Transverse colon (tissue), 4 donors: ENCODE data around the gene PXDC1. TPM values are rescaled to one million over a fixed set of nuclear protein-coding genes. Genes with fewer than 3 reads are reported as not detected.

Experiments
- DNase-seq: peaks from one replicate; pipeline ENCODE4 v3.0.0-alpha.2; 2019
- H3K27ac ChIP-seq, 4 donors: fragments of 200-600 bp; sonication (generic); 2 replicates each; pipeline ENCODE4 v1.5.1; 2016 to 2018; ENCODE audit warnings: inconsistent platforms in 4 of 4
- H3K27me3 ChIP-seq: fragments of 200-600 bp; sonication (generic); 2 replicates; pipeline ENCODE4 v1.5.1; 2017; ENCODE audit warnings: inconsistent platforms
- H3K36me3 ChIP-seq, 4 donors: fragments of 200-600 bp; sonication (generic); 2 replicates each; pipeline ENCODE4 v1.5.1; 2017 to 2019; ENCODE audit warnings: inconsistent platforms in 4 of 4
- H3K4me1 ChIP-seq, 4 donors: fragments of 200-600 bp; sonication (generic); 2 replicates each; pipeline ENCODE4 v1.5.1; 2017 to 2020; ENCODE audit warnings: inconsistent platforms in 4 of 4
- H3K4me3 ChIP-seq, 4 donors: fragments of 200-600 bp; sonication (generic); 1 replicate in 1 of 4; 2 replicates in 3 of 4; pipeline versions ENCODE4 v1.5.1 to v1.6.1; 2017 to 2019; ENCODE audit warnings: inconsistent platforms in 4 of 4
- H3K9me3 ChIP-seq, 2 donors: fragments of 200-600 bp; sonication (generic); 2 replicates each; pipeline ENCODE4 v1.5.1; 2017 to 2019; ENCODE audit warnings: inconsistent platforms in 2 of 2
- EP300 ChIP-seq: sonication (generic); formaldehyde crosslinking; IDR thresholded peaks from one replicate; pipeline ENCODE4 v1.6.1; 2017; ENCODE audit warnings: antibody characterized with exemption, low read depth
- POLR2A ChIP-seq: fragments of 450-650 bp; IDR thresholded peaks from one replicate; pipeline ENCODE4 v1.6.1; 2016; ENCODE audit warnings: antibody characterized with exemption, mild to moderate bottlenecking, moderate library complexity
- POLR2AphosphoS5 ChIP-seq, 3 donors: sonication (generic); formaldehyde crosslinking; IDR thresholded peaks; one replicate each; pipeline ENCODE4 v1.6.1; 2016; ENCODE audit warnings: antibody characterized with exemption in 3 of 3
- WGBS, 2 donors: methylation state at CpG; one replicate each; pipeline ENCODE4 v1.1.5; 2018; ENCODE audit warnings: low coverage in 1 of 2; 5-methylcytosine and 5-hydroxymethylcytosine counted together
- in situ Hi-C, 4 donors: fragments of 200-750 bp; cut with MboI; loops; one replicate each; pipeline versions ENCODE4 v1.15.0 to v1.15.1; 2017; ENCODE audit warnings: low sequenced_read_pairs in 3 of 4, low pct_ligation_motif_present in 1 of 4, low pct_unique_long_range_greater_than_20kb in 1 of 4
- intact Hi-C: fragments of 100-400 bp; cut with DNase I; formaldehyde crosslinking; loops from one replicate; pipeline ENCODE4 v1.15.1; 2023; ENCODE audit warnings: low total_unique reads
- total RNA-seq, 4 donors: library from RNA; depleted of rRNA; stranded (reverse); fragments of >200 nt; gene quantifications; one replicate each; pipeline ENCODE4 v1.1.0, GENCODE V29; 2016
- TF ChIP-seq, protein P1 (sequence below), 5 experiments: fragments of 200-600 bp in 3 of 5; fragments of 450-650 bp in 2 of 5; sonication (generic) in 3 of 5; IDR thresholded peaks; 1 replicate in 2 of 5; 2 replicates in 3 of 5; pipeline ENCODE4 v1.5.1; 2016 to 2017; ENCODE audit warnings: antibody characterized with exemption in 5 of 5, inconsistent platforms in 3 of 5, mild to moderate bottlenecking in 2 of 5, moderate library complexity in 1 of 5

PXDC1 gene, protein sequence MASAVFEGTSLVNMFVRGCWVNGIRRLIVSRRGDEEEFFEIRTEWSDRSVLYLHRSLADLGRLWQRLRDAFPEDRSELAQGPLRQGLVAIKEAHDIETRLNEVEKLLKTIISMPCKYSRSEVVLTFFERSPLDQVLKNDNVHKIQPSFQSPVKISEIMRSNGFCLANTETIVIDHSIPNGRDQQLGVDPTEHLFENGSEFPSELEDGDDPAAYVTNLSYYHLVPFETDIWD
- 10 to 100 TPM; 14.6 to 85.4 (median 44.3) TPM for total RNA-seq

DNA sequence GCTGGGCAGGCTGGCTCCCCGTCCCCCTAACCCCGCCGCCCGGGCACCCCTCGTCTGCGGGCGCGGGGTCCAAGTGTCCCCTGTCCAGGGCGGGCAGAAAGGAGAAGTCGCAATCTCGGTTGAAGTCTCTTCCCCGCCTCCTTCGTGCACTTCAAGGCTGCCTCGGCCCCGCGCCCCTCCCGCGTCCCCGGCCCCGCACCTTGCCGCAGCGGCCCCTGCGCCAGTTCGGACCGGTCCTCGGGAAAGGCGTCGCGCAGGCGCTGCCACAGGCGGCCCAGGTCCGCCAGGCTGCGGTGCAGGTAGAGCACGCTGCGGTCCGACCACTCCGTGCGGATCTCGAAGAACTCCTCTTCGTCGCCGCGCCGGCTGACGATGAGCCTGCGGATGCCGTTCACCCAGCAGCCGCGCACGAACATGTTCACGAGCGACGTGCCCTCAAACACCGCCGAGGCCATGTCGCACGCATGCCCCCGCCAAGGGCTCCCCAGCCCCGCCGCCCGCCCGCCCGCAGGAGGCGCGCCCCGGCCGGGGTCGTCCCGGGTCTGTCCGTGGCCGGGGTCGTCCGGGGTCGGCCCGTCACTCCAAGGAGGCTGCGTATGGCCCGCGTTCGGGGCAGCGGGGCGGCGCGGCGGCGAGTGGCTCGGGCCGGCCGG lies at the start of gene PXDC1:
TSS of gene PXDC1 (minus strand) at position 637 of the 653 bp plus-strand sequence. CDS start at position 455, 182 bp downstream.
- no peaks in the 10 kb centered on the region for H3K9me3 ChIP-seq
- peak within 1 kb of the TSS; percentile 91 to 97 (median 92) for H3K27ac ChIP-seq
- TF ChIP-seq, protein P1, sequence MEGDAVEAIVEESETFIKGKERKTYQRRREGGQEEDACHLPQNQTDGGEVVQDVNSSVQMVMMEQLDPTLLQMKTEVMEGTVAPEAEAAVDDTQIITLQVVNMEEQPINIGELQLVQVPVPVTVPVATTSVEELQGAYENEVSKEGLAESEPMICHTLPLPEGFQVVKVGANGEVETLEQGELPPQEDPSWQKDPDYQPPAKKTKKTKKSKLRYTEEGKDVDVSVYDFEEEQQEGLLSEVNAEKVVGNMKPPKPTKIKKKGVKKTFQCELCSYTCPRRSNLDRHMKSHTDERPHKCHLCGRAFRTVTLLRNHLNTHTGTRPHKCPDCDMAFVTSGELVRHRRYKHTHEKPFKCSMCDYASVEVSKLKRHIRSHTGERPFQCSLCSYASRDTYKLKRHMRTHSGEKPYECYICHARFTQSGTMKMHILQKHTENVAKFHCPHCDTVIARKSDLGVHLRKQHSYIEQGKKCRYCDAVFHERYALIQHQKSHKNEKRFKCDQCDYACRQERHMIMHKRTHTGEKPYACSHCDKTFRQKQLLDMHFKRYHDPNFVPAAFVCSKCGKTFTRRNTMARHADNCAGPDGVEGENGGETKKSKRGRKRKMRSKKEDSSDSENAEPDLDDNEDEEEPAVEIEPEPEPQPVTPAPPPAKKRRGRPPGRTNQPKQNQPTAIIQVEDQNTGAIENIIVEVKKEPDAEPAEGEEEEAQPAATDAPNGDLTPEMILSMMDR (IDR thresholded peaks at IDR 0.05), result no peak
- TF ChIP-seq POLR2AphosphoS5 (IDR thresholded peaks at IDR 0.05) (no peak), POLR2A (no peak), EP300 (no peak)
- in situ Hi-C loops (no loop called here), intact Hi-C loops (no loop called here)
- peaks cover 0 to 55% (median 42%) of the 10 kb centered on the region in 4 donors for H3K4me1 ChIP-seq
- no peak for DNase-seq
- peak within 1 kb of the TSS; percentile 47 to 72 (median 60) for H3K4me3 ChIP-seq
- WGBS, 2 donors, result 2% methylated on average over 43 of the region's 88 CpGs; no CpG with 5 or more reads in 1 of the 2 donors
- peaks cover 16% of the 10 kb centered on the region for H3K27me3 ChIP-seq
- H3K36me3 ChIP-seq, result no peaks in the 10 kb centered on the region

DNA sequence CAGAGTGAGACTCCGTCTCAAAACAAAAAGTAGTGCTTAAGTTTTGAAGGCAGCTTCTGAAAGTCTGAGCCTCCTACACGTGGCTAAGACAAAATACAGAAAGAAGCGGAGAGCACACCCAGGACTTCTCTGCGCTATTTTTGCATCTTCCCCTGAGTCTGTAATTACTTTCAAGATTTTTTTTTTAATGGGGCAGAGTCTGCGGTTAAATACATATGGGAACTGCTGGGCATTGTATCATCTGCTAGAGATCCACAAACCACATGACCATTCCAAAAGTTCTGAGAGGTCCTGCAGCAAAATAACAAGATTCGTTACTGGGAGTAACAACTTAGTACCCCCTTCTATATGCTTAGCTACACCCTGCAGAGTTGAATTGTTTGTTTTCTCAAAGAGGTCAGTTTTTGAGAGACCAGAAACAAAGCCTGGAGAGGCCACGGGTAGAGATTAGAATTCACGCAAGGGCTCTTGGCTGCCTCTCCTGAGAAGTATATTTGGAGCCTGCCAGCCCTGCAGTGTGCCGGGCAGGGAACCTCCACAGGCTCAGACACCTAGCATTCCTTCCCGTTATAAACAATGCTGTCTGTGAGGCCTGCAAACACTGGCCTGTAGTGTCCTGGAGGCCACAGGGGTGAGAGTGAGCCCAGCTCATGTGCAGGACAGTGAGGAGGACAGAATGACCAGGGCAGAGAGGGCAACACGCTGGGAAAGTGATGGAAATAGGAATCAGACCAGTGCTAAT lies 49.5 kb upstream of the PXDC1 start:
- no peaks in the 10 kb centered on the region for H3K9me3 ChIP-seq
- 82 to 100% methylated on average over 3 to 11 of the region's 11 CpGs for WGBS, 2 donors
- intact Hi-C loops (no loop called here), in situ Hi-C loops (no loop called here)
- peak overlapping the region in 2 of 4 donors; percentile 2 to 46 for H3K27ac ChIP-seq
- H3K27me3 ChIP-seq, result no peaks in the 10 kb centered on the region
- peaks cover 0 to 3% (median 0%) of the 10 kb centered on the region in 4 donors for H3K4me1 ChIP-seq
- H3K36me3 ChIP-seq, result no peaks in the 10 kb centered on the region
- no peak for DNase-seq
- TF ChIP-seq EP300, result no peak
- no peak for TF ChIP-seq POLR2AphosphoS5 (IDR thresholded peaks at IDR 0.05)
- TF ChIP-seq, protein P1 (IDR thresholded peaks at IDR 0.05), result no peak
- no peak for TF ChIP-seq POLR2A
- no peak overlapping the region for H3K4me3 ChIP-seq

DNA sequence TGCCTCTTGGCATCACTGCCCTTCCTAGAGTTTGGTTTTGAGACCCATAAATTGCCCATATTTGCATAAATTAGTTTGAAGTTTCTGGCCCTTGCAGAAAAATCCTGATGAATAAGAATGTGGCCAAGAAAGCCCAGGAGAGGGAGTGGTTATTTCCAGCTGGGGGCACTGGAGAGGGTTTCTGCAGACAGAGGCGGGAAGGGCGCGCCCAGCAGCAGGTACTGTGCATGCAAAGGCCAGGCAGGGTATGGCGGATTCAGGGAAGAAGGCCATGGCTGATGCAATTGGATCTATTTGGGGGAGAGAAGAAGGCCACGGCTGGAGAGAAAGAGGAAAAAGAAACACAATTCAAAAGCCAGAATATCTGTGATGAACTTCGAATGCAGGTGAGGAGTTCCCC lies 48.2 kb upstream of the PXDC1 start:
- intact Hi-C loops (no loop called here), in situ Hi-C loops (no loop called here)
- no peaks in the 10 kb centered on the region for H3K9me3 ChIP-seq
- 83 to 100% methylated on average over 4 to 6 of the region's 6 CpGs for WGBS, 2 donors
- no peak for DNase-seq
- no peaks in the 10 kb centered on the region for H3K36me3 ChIP-seq
- TF ChIP-seq, protein P1 (IDR thresholded peaks at IDR 0.05), result no peak
- TF ChIP-seq POLR2A (no peak), EP300 (no peak), POLR2AphosphoS5 (IDR thresholded peaks at IDR 0.05) (no peak)
- H3K4me3 ChIP-seq, result no peak overlapping the region
- no peaks in the 10 kb centered on the region for H3K27me3 ChIP-seq
- no peak overlapping the region for H3K27ac ChIP-seq
- H3K4me1 ChIP-seq, result peaks cover 0 to 3% (median 0%) of the 10 kb centered on the region in 4 donors
